CD4-positive, CD25-positive, alpha-beta regulatory T cell (primary cell): Measurements from ENCODE around the gene EML4. TPM values are rescaled to one million over a fixed set of nuclear protein-coding genes. Genes with fewer than 3 reads are reported as not detected.

Experiments
- ATAC-seq, 2 donors: fragments of 150-1000 bp; cut with Tn5 transposase; one replicate each; pipeline ENCODE4 v1.10.0; 2021; ENCODE audit warnings: low read depth in 2 of 2, moderate number of reproducible peaks in 2 of 2, moderate library complexity in 1 of 2
- DNase-seq, 3 donors: peaks; one replicate each; pipeline versions ENCODE4 v3.0.0 to v3.0.0-alpha.2; 2012 to 2022; ENCODE audit warnings: mixed read lengths in 1 of 3
- H3K27ac ChIP-seq: one replicate; pipeline ENCODE4 v1.7.0; 2013; ENCODE audit warnings: mild to moderate bottlenecking, low read length; ENCODE audit not compliant: insufficient read depth, poor library complexity, severe bottlenecking
- H3K27me3 ChIP-seq: one replicate; pipeline ENCODE4 v1.7.0; 2013; ENCODE audit warnings: low read length; ENCODE audit not compliant: control insufficient read depth, insufficient read depth
- H3K36me3 ChIP-seq: one replicate; pipeline ENCODE4 v1.7.0; 2013; ENCODE audit warnings: mild to moderate bottlenecking, low read length, moderate library complexity; ENCODE audit not compliant: control insufficient read depth, insufficient read depth
- H3K4me1 ChIP-seq: 2 replicates; pipeline ENCODE4 v1.7.0; 2013; ENCODE audit warnings: mild to moderate bottlenecking, low read length; ENCODE audit not compliant: insufficient read depth, control insufficient read depth, poor library complexity, severe bottlenecking
- H3K4me3 ChIP-seq: one replicate; pipeline ENCODE4 v1.7.0; 2013; ENCODE audit warnings: low read depth, mild to moderate bottlenecking, low read length, moderate library complexity
- H3K9me3 ChIP-seq, 2 experiments: 1 replicate in 1 of 2; 2 replicates in 1 of 2; pipeline ENCODE4 v1.7.0; 2013; ENCODE audit warnings: low read length in 2 of 2, mild to moderate bottlenecking in 1 of 2, moderate library complexity in 1 of 2; ENCODE audit not compliant: control insufficient read depth in 2 of 2
- H3K27ac Mint-ChIP-seq, 3 donors: one replicate each; pipeline ENCODE4 v1.8.0; 2020 to 2022; ENCODE audit warnings: mild to moderate bottlenecking in 3 of 3, mixed read lengths in 3 of 3, moderate library complexity in 2 of 3
- H3K27me3 Mint-ChIP-seq: one replicate; pipeline ENCODE4 v1.8.0; 2022; ENCODE audit warnings: mild to moderate bottlenecking, mixed read lengths
- H3K36me3 Mint-ChIP-seq: one replicate; pipeline ENCODE4 v1.8.0; 2020; ENCODE audit warnings: mixed read lengths
- H3K4me1 Mint-ChIP-seq, 4 donors: one replicate each; pipeline ENCODE4 v1.8.0; 2020 to 2022; ENCODE audit warnings: mixed read lengths in 4 of 4, mild to moderate bottlenecking in 1 of 4
- H3K4me3 Mint-ChIP-seq, 4 donors: one replicate each; pipeline ENCODE4 v1.8.0; 2020 to 2022; ENCODE audit warnings: mild to moderate bottlenecking in 4 of 4, mixed read lengths in 4 of 4, moderate library complexity in 3 of 4
- H3K9me3 Mint-ChIP-seq, 7 donors: one replicate each; pipeline ENCODE4 v1.8.0; 2020 to 2022; ENCODE audit warnings: mixed read lengths in 7 of 7, mild to moderate bottlenecking in 3 of 7, moderate library complexity in 2 of 7
- polyA plus RNA-seq, 4 donors: library from polyadenylated mRNA; unstranded; fragments of 300-500 nt; fragmentation: Illumina TruSeq; gene quantifications; one replicate each; pipeline ENCODE4 v1.2.3, GENCODE V29; 2021
- total RNA-seq: library from RNA; stranded (reverse); gene quantifications from one replicate; pipeline ENCODE4 v1.2.3, GENCODE V29; 2022

EML4 gene
- total and polyA plus RNA-seq, 5 donors from 2014 or later: 83.7 to 293 (median 90.1) TPM

DNA sequence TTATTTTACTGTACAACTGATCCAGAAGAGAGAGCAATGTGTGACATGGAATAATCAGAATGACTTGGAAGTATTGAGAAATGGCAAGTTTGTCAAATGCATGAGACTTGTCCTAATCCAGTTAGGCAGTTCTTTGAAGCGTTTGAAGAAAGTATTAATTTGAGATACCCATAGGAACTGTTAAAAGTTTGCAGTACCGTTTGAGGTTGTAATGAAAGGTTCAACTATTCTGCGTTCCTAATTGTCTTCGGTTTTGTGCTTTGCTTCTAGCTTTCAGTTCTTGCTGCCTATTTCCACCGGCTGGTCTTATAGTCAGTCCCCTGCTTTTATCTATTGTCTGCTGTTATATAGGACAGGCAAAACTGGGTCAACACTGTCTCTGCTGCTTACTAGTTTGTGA is 150.1 kb downstream of the EML4 start:
- DNase-seq: no peak
- Histone ChIP-seq H3K36me3 (peaks cover 78% of the 10 kb centered on the region), H3K9me3 (no peaks in the 10 kb centered on the region), H3K4me1 (peaks cover 7% of the 10 kb centered on the region), H3K4me3 (no peak overlapping the region), H3K27me3 (no peaks in the 10 kb centered on the region), H3K27ac (no peak overlapping the region)
- peaks cover 24 to 41% (median 32%) of the 10 kb centered on the region in 4 donors for H3K4me1 Mint-ChIP-seq
- H3K36me3 Mint-ChIP-seq: peaks cover 43% of the 10 kb centered on the region
- ATAC-seq: no peak
- no peak overlapping the region for H3K27ac Mint-ChIP-seq
- H3K27me3 Mint-ChIP-seq: no peaks in the 10 kb centered on the region
- H3K9me3 Mint-ChIP-seq: no peaks in the 10 kb centered on the region
- no peak overlapping the region for H3K4me3 Mint-ChIP-seq

DNA sequence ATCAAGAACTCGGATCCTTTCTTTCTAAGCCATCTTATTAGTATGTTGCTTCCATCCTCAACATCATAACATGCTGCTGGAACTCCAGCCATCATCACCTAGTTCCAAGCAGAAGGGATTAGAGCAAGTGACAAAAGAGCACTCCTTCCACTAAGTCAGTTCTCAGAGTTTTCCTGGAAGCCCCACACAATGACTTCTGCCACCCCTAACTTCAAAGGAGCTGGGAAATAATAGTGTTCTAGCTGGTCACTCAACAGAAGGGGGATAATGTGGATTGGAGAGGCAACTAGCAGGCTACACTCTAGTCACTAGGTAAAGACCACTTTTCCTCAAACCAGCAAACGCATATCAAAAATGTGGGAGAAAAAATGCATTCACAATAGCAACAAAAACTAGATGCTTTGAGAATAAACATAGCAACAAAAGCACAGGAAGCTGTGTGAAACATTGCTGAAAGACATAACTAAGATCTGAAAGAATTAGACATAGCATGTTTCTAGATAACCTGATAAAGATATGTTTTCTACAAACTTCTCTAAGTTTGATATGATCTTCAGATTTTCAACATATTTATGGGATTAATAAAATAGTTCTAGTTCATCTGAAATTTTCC is 152.4 kb downstream of the EML4 start:
- no peaks in the 10 kb centered on the region for H3K9me3 Mint-ChIP-seq
- H3K27ac ChIP-seq: no peak overlapping the region
- peak overlapping the region in 2 of 3 donors; percentile 56 to 89 for H3K27ac Mint-ChIP-seq
- peaks cover 81% of the 10 kb centered on the region for H3K36me3 ChIP-seq
- DNase-seq: no peak
- no peak for ATAC-seq
- no peak overlapping the region for H3K4me3 ChIP-seq
- peaks cover 31% of the 10 kb centered on the region for H3K36me3 Mint-ChIP-seq
- peaks cover 18 to 35% (median 22%) of the 10 kb centered on the region in 4 donors for H3K4me1 Mint-ChIP-seq
- no peaks in the 10 kb centered on the region for H3K27me3 ChIP-seq
- H3K4me3 Mint-ChIP-seq: peak overlapping the region in 1 of 4 donors; percentile 19
- peaks cover 7% of the 10 kb centered on the region for H3K4me1 ChIP-seq
- H3K27me3 Mint-ChIP-seq: no peaks in the 10 kb centered on the region
- H3K9me3 ChIP-seq: no peaks in the 10 kb centered on the region

DNA sequence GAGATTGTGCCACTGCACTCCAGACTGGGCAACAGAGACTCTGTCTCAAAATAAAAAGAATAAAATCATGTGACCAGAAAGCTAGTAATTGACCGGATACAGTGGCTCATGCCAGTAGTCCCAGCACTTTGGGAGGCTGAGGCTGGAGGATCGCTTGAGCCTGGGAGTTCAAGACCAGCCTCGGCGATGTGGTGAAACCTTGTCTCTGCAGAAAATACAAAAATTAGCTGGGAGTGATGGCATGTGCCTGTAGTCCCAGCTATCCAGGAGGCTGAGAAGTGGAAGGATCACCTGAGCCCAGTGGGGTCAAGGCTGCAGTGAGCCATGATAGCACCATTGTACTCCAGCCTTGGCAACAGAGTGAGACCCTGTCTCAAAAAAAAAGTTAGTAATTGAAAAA is 155.1 kb downstream of the EML4 start:
- Histone ChIP-seq H3K9me3 (no peaks in the 10 kb centered on the region), H3K4me1 (peaks cover 4% of the 10 kb centered on the region), H3K36me3 (peaks cover 83% of the 10 kb centered on the region), H3K4me3 (no peak overlapping the region), H3K27me3 (no peaks in the 10 kb centered on the region), H3K27ac (no peak overlapping the region)
- Mint-ChIP-seq H3K36me3 (peaks cover 39% of the 10 kb centered on the region), H3K4me3 (no peak overlapping the region), H3K27ac (peak overlapping the region in 2 of 3 donors; percentile 58 to 71), H3K4me1 (peaks cover 13 to 35% (median 19%) of the 10 kb centered on the region in 4 donors), H3K9me3 (no peaks in the 10 kb centered on the region), H3K27me3 (no peaks in the 10 kb centered on the region)
- DNase-seq: no peak
- ATAC-seq: no peak

DNA sequence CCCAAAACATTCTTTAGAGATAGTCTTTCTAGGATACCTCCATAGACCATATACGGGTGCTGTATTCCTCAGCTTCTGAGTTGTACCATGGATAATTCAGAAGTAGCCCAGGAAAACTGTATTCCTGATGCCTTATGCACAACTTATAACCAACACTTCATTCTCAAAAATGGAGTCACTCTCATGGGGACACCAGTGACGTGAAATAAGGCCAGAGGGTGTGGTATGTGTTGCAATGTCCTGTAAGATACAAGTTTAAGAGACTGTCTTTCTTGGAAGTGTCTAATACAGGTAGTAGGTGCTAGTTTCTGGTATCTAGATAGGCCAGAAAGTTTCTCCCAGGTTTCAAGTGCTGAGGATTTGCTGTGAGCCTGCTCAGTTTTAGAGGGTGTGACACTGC is 155.8 kb downstream of the EML4 start:
- Histone ChIP-seq H3K9me3 (no peaks in the 10 kb centered on the region), H3K4me1 (peaks cover 4% of the 10 kb centered on the region), H3K27ac (no peak overlapping the region), H3K27me3 (no peaks in the 10 kb centered on the region), H3K36me3 (peaks cover 83% of the 10 kb centered on the region), H3K4me3 (no peak overlapping the region)
- no peak overlapping the region for H3K4me3 Mint-ChIP-seq
- DNase-seq (no peak), ATAC-seq (no peak)
- peaks cover 45% of the 10 kb centered on the region for H3K36me3 Mint-ChIP-seq
- no peaks in the 10 kb centered on the region for H3K27me3 Mint-ChIP-seq
- H3K9me3 Mint-ChIP-seq: no peaks in the 10 kb centered on the region
- peak overlapping the region in 1 of 3 donors; percentile 26 for H3K27ac Mint-ChIP-seq
- peaks cover 13 to 37% (median 19%) of the 10 kb centered on the region in 4 donors for H3K4me1 Mint-ChIP-seq

DNA sequence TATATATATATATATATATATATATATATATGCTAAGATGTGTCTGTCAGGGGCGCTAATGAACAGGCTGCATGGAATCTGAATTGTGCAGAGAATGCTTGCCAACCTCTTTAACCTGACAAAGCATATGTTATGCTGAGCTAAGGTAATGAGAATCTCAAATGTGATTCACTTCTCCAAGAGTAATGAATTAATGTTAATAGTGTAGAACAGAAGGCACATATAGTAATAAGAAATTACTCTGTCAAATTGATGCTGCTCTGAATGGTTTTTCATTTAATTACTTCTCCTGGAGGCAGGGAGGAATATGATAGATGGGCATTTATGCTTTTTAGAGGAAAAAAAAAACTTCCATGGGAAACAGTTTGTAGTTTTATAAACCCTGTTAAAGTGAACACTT is 156.5 kb downstream of the EML4 start:
- H3K36me3 Mint-ChIP-seq: peaks cover 45% of the 10 kb centered on the region

DNA sequence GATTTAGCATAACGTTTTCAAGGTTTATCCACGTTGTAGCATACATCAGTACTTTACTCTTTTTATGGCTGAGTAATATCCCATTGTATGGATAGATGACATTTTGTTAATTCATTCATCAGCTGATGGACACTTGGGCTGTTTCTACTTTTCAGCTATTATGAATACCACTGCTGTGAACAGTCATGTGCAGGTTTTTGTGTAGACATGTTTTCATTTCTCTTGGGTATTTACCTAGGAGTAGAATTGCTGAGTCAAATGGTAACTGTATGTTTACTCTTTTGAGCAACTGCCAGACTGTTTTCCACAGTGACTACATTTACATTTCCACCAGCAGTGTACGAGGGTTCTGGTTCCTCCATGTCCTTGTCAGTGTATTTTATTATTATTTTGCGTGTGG is 158.0 kb downstream of the EML4 start:
- no peak for DNase-seq
- no peaks in the 10 kb centered on the region for H3K27me3 ChIP-seq
- peaks cover 87% of the 10 kb centered on the region for H3K36me3 ChIP-seq
- Mint-ChIP-seq H3K9me3 (no peaks in the 10 kb centered on the region), H3K4me3 (no peak overlapping the region), H3K36me3 (peaks cover 47% of the 10 kb centered on the region), H3K27ac (peak overlapping the region in 2 of 3 donors; percentile 41 to 81), H3K4me1 (peaks cover 11 to 22% (median 13%) of the 10 kb centered on the region in 4 donors), H3K27me3 (no peaks in the 10 kb centered on the region)
- no peak overlapping the region for H3K27ac ChIP-seq
- no peak for ATAC-seq
- H3K4me1 ChIP-seq: peaks cover under 1% of the 10 kb centered on the region
- H3K4me3 ChIP-seq: no peak overlapping the region
- no peaks in the 10 kb centered on the region for H3K9me3 ChIP-seq

More for the DNA sequence above, 156.5 kb downstream of the EML4 start:
- H3K27ac ChIP-seq: no peak overlapping the region
- H3K4me3 ChIP-seq: no peak overlapping the region
- no peaks in the 10 kb centered on the region for H3K9me3 ChIP-seq
- Mint-ChIP-seq H3K27ac (peak overlapping the region in 1 of 3 donors; percentile 40), H3K4me3 (no peak overlapping the region), H3K27me3 (no peaks in the 10 kb centered on the region), H3K4me1 (peaks cover 13 to 36% (median 19%) of the 10 kb centered on the region in 4 donors), H3K9me3 (no peaks in the 10 kb centered on the region)
- H3K27me3 ChIP-seq: no peaks in the 10 kb centered on the region
- H3K4me1 ChIP-seq: peaks cover 4% of the 10 kb centered on the region
- no peak for ATAC-seq
- no peak for DNase-seq
- peaks cover 84% of the 10 kb centered on the region for H3K36me3 ChIP-seq

DNA sequence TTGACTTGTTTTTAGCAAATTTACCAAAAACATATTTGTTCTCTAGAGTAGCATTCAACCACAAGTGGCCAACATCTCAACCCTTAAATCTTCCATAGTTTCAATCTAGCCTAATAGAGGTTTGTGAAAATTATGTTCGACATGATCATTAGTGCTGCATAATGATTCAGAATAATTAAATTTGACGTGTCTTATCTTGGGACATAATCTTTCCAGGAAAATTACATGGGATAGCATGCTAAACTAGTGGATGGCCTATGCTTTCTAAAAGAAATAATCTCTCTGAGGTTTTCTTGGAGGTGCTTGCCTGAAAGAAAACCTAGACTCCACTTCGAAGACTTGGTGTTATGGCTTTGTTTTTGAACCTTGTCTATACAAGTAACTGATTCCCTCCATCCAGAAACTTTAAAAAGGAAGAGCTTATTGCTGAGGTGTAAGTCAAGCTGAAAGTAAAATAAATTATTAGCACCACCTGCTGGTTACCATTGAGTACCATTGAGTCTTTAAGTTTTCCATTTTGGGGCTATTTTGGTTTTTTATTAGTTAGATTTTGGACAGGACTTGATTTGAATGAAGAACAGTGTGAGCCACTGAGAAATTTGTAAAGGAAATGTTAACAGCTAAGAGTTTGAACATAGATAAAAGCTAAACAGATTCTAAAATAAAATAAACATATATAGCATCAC is 159.1 kb downstream of the EML4 start:
- no peaks in the 10 kb centered on the region for H3K9me3 Mint-ChIP-seq
- Histone ChIP-seq H3K27me3 (no peaks in the 10 kb centered on the region), H3K9me3 (no peaks in the 10 kb centered on the region), H3K4me3 (no peak overlapping the region), H3K4me1 (no peaks in the 10 kb centered on the region), H3K36me3 (peaks cover 89% of the 10 kb centered on the region), H3K27ac (no peak overlapping the region)
- DNase-seq (peak in 2 of 3 donors; percentile 46 to 52), ATAC-seq (peak in 1 of 2 donors; percentile 41)
- H3K4me1 Mint-ChIP-seq: peaks cover 7 to 19% (median 10%) of the 10 kb centered on the region in 4 donors
- H3K36me3 Mint-ChIP-seq: peaks cover 52% of the 10 kb centered on the region
- H3K27me3 Mint-ChIP-seq: no peaks in the 10 kb centered on the region
- peak overlapping the region in 1 of 3 donors; percentile 46 for H3K27ac Mint-ChIP-seq
- no peak overlapping the region for H3K4me3 Mint-ChIP-seq
